A673 (cell line): ENCODE measurements around the gene CTSW.

Experiments used
- EZH2 ChIP-seq: fragments of 200-600 bp; sonication (generic); IDR thresholded peaks from 2 replicates; pipeline ENCODE4 v1.6.1; 2017; ENCODE audit warnings: borderline replicate concordance, low read depth, mild to moderate bottlenecking, mixed read lengths, antibody characterized with exemption, low read length; ENCODE audit not compliant: poor library complexity, severe bottlenecking
- TF ChIP-seq, protein P1 (sequence below): fragments of 300-800, 200-600 bp; sonication (generic); conservative IDR thresholded peaks from 2 replicates; pipeline ENCODE4 v1.5.1; 2017; ENCODE audit warnings: low read depth, mild to moderate bottlenecking, antibody characterized with exemption, low read length, moderate library complexity, mixed read lengths

- TF ChIP-seq EZH2: no peak
- TF ChIP-seq, protein P1, sequence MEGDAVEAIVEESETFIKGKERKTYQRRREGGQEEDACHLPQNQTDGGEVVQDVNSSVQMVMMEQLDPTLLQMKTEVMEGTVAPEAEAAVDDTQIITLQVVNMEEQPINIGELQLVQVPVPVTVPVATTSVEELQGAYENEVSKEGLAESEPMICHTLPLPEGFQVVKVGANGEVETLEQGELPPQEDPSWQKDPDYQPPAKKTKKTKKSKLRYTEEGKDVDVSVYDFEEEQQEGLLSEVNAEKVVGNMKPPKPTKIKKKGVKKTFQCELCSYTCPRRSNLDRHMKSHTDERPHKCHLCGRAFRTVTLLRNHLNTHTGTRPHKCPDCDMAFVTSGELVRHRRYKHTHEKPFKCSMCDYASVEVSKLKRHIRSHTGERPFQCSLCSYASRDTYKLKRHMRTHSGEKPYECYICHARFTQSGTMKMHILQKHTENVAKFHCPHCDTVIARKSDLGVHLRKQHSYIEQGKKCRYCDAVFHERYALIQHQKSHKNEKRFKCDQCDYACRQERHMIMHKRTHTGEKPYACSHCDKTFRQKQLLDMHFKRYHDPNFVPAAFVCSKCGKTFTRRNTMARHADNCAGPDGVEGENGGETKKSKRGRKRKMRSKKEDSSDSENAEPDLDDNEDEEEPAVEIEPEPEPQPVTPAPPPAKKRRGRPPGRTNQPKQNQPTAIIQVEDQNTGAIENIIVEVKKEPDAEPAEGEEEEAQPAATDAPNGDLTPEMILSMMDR: no peak
Observed at GRCh38 chr11:65918211-65919140, 38.8 kb downstream of the CTSW start, which contains the start of gene C11orf68.
